ENCODE measurements around the gene TEC.

- TF ChIP-seq SIN3A (IDR thresholded peaks at IDR 0.05; ENCODE audit: borderline replicate concordance, insufficient read depth, low read length) (no peak), TAF1 (IDR thresholded peaks at IDR 0.05; ENCODE audit: borderline replicate concordance, insufficient read depth, low read length) (no peak), POLR2AphosphoS5 (IDR thresholded peaks at IDR 0.05; ENCODE audit: low read depth, low read length) (no peak)
Observed at GRCh38 chr4:48153791-48154550, 115.7 kb downstream of the TEC start.
